Activated CD4-positive, alpha-beta T cell treated with anti-CD3 and anti-CD28 coated beads for 1 hour (primary cell): ENCODE measurements around the gene CLCN3.
"Not testable (repeated sequence)": the region's sequence is repeated elsewhere in the genome, so short reads cannot be mapped to it uniquely, and the experiment has no call there.

Experiments used
- DNase-seq: peaks from one replicate; pipeline ENCODE4 v3.0.0-alpha.2; 2020

The CLCN3 gene

DNA sequence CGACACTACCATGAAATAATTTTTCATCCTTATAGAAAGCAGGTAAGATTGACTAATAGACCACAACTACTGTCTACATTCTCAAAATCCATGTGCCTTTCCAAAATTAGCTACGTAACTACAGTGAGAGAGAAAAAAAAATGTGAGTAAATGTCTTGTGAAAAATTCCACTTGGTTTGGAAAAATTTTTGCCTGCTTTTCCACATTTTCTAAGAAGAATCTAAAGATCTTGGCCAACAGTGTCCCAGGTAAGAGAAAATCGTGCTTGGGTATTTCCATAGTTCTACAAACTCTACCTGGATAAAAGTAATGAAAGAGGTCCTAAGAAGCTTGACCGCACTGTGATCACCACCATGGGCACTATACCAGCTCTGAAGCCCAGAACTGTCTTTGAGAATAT is 1.4 kb upstream of the CLCN3 start:
- DNase-seq: no peak

DNA sequence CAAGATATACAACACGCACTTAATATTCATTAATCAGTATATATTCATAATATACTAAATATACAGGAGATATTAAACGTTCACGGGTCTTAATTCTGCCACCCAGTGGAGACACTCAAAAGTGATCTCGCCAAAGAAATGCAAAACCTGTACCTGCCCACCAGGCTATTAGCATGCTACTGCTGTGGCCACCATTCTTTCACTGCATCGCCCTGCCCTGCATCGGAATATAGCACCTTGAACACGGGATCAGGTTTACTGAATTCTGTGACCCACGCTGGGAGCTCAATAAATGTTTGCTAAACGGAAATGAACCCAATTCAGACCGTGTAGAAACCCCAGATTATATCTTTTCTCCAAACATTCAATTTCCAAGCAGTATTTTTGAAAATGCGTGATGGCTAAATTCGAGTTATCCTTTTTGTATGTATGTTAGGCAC is 840 bp upstream of the CLCN3 start:
- DNase-seq: peak; percentile 22

DNA sequence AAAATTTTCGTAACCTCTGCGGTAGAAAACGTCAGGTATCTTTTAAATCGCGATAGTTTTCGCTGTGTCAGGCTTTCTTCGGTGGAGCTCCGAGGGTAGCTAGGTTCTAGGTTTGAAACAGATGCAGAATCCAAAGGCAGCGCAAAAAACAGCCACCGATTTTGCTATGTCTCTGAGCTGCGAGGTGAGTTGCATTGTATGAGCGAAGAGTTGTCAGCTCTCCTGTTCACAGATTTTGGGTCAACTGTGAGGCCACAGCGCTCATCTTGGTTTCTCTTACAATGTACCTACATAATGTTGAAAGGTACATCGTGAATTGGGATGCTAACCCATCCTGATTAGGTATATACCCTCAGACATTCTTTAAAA is 486 bp downstream of the CLCN3 start:
- DNase-seq: no peak

DNA sequence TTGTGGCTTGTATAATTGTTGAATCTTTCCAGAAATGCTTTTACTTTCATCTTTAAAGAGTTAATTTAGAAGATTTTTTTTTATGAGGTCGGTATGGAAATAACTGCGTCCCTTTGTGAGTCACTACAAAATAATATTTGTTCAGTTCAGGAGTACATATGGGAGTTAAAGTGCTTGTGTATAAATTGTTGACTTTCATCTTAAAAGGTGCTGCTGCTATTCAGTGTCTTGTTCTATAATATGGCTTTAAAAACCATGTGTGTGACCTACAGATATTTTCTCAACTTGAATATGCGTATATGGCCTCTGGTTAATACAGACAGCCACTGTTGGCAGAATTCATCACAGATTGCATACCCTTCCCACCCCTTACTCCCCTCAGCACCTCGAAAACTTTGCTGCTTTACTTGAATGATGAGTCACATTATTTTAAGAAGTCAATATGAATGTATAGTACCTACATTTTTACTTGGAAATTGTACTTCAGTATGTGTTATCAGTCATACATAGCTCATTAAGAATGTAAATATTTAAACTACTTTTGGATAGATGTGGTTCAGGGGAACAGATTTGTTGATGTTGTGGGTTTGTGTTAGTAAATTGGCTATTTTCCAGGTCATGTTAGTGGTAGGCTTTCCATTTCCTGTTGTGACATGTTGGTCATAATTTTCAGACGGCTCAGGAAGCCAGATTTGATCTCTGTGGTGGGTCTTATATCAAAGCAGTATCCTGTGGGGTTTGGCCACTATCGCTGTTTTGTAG is 1.5 kb downstream of the CLCN3 start:
- DNase-seq: no peak

DNA sequence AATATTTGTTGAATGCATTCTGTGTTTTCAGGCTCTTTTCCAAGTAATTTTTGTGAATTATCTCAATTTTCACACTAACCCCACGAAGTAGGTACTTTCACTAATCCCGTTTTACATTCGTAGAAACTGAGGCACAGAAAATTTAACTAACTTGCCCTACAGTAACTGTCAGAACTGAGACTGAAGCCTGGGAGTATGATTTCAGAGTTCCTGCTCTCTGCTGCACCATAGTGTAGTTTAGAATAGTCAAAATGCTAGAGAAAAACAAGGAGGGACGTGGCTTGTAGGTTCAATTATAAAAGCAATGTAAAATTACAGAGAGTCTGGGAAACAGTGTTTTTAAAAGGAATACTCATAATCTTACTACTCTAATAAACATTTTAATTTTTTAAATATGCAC is 2.2 kb downstream of the CLCN3 start:
- no peak for DNase-seq

DNA sequence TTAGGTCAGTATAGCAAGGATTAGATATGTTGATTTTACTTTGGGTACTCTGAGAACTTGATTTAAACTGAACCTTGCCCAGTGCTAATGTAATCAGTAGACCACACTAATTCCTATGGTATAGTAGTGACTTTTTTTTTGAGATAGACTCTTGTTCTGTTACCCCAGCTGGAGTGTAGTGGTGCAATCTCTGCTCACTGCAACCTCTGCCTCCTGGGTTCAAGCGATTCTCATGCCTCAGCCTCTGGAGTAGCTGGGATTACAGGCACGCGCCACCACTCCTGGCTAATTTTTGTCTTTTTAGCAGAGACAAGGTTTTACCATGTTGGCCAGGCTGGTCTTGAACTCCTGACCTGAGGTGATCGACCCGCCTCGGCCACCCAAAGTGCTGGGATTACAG is 3.6 kb downstream of the CLCN3 start:
- not testable (repeated sequence) for DNase-seq

DNA sequence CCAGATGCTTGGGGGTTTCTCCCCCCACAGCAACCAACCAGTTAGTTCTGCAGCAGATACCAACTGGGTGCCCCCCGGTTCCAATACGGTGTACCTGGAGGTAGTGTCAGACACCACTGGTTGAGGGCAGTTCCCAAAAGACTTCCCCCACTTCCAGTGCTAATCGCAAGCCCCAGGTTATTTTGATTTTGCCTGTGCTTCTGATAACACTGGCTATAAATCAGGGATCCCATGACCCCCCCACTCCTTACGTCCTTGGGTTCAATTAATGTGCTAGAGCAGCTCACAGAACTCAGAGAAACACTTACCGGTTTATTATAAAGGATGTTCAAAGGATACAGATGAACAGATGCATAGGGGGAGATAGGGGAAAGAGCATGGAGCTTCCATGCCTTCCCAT is 5.5 kb downstream of the CLCN3 start:
- no peak for DNase-seq

DNA sequence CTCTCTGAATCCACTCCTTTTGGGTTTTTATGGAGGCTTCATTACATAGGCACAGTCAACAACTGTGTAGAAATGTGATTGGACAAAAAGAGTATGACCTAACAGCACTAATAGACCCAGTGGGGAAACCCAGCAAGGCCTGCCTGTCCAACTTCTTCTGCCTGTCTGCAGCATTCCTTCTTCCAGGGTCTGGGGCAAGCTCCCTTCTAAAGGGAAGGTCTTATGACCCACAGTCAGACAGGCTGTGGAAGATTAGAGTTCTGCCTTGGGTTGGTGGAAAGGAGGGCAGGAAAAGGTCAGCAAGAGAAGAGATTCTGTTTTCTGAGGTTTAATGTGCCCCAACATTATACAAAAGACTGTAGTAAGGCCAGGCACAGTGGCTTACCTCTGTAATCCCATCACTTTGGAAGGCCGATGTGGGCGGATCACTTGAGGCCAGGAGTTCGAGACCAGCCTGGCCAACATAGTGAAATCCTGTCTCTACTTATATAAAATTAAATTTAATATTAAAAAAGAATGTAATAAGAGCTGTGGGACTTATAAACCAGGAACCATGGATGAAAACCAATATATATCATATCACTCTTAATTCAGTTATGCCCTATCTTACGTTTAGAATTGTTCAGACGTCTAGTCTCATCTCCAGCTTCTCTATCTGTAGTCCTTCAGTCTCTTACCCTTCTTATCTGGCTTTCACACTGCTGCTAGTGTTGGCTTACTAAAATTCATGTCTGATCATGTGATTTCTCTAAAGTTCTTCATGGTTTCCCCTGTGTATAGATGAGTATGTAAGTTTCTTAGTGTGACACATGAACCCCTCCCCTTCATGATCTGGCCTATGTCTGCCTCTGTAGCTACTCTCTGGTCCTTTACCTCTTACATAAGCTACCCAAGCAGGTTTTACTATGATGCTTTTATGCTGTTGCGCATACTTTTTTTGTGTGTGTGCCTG is 6.2 kb downstream of the CLCN3 start:
- DNase-seq: no peak

DNA sequence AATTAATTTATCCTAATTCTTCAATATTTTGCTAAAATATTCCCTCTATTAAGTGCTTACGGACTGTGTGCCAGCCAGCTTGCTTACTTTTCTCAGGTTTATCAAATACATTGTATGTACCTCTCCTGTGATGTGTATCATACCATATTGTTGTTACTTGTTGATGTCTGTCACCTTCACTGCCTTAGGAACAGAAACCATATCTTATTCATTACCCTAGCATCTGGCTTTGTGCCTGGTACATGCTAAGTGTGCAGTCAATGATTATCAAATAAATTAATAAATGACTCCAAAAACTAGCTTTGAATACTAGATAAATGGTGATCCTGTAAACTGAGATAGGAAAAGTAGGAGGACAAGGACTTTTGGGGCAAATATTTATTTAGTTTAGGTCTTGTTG is 6.9 kb downstream of the CLCN3 start:
- no peak for DNase-seq

DNA sequence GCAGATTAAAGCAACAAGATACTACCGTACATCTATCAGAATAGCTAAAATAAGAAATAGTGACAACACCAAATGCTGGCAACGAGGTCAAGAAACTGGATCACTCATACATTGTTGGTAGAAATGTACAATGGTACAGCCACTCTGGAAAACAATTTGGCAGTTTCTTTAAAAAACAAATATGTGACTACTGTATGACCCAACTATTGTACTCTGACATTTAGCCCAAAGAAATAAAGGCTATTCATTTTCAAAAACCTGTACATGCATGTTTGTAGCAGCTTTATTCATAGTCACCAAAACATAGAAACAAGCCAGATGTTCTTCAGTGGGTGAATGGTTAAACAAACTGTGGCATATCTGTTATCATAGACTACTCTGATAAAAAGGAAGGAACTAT is 8.2 kb downstream of the CLCN3 start:
- DNase-seq: no peak

DNA sequence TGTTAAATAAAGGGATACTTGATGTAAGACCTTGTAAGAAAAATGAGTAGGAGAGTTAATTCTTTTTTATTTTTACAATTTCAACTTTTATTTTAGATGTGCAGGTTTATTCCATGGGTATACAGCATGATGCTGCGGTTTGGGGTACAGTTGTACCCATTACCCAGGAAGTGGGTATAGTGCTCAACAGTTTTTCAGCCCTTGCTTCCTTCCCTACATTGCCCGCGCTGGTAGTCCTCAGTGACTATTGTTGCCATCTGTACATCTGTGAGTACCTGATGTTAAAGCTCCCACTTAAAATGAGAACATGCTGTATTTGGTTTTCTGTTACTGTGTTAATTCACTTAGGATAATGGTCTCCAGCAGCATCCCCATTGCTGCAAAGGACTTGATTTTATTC is 9.7 kb downstream of the CLCN3 start:
- DNase-seq: no peak

DNA sequence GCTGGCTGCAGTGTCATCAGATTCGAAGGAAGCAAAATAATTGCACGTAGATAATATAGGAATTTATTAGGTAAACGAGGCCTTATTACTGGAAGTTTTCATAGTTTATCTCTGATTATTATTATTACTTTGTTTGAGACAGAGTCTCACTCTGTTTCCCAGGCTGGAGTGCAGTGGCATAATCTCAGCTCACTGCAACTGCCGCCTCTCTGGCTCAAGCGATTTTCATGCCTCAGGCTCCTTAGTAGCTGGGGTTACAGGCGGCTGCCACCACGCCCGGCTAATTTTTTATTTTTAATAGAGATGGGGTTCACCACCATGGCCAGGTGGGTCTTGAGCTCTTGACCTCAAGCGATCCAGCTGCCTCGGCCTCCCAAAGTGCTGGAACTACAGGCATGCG is 12.5 kb downstream of the CLCN3 start:
- no peak for DNase-seq

DNA sequence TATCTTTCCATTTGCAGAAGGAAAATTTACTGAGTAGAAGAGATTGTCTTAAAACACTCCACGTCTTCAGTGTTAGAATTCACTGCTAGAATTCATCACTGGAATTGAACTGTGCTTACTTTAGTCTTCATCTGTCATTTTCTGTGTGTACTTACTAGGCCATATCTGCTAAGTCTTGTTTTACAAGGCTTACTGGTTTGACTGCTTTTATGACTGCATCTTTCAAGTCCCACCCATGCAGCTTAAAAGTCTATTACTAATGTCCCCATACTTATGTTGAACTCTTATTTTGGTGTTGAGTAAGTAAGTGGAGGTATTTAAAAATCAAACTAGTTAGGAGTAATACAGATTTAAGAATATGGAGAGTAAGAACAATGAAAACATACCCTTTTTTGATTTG is 14.6 kb downstream of the CLCN3 start:
- DNase-seq: no peak

DNA sequence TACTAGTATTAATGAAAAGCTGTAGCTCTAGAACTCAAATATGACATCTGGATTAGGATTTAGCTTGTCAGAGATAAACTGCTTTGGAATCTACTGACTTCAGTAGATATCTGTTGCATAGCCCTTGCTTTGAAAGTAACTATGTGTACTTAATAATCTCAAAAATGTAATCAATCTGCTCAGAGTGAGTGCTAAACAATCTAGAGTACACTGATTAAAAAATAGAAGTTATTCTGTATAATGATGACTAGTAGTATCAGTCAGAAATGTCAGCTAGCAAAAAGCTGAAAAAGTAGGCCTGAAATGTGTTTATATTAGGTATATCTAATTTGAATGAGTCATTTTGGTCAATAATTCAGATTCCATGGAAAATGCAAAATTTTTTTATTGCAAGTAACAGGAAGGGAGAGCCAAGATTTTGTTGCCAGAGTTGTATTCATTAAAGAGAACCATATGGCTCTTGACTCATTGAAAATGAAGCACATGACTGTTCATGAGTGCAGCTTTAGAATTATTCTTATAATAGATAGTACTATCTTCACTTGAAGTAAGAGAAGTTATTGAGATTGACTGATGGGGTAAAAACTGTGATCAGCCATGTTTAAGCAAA is 20.0 kb downstream of the CLCN3 start:
- DNase-seq: no peak

DNA sequence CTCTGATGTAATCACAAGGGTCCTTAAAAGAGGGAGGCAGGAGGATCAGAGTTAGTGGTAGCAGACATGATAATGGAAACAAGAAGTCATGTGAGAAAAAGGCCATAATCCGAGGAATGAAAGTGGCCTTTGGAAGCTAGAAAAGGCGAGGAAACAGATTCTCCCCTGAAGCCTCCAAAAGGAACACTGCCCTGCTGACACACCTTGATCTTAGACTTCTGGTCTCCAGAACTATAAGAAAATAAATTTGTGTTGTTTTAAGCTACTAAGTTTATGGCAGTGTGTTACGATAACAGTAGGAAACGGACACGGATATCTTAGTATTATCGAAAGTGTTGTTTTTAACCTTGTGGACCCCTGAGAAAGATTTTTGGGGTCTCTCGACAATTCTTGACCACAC is 24.4 kb downstream of the CLCN3 start:
- no peak for DNase-seq

DNA sequence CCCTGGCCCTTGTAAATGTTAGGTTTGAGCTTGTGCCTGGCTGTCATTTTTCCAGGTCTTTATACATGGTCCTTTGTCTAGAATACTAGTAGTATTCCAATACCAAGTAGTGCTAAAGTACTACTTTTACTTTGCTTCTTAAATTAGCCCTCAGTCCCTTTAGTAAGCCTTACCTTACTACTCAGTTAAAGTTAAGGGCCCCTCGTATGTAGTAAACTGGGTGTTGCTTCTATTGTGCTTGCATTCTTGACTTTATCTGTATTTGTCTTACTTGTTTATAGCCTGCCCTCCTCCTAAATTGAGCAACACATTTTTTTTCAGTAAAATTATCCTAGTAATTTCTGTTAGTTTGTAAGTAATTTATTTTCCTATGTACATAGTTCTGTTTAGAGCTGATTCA is 25.2 kb downstream of the CLCN3 start:
- DNase-seq: no peak

DNA sequence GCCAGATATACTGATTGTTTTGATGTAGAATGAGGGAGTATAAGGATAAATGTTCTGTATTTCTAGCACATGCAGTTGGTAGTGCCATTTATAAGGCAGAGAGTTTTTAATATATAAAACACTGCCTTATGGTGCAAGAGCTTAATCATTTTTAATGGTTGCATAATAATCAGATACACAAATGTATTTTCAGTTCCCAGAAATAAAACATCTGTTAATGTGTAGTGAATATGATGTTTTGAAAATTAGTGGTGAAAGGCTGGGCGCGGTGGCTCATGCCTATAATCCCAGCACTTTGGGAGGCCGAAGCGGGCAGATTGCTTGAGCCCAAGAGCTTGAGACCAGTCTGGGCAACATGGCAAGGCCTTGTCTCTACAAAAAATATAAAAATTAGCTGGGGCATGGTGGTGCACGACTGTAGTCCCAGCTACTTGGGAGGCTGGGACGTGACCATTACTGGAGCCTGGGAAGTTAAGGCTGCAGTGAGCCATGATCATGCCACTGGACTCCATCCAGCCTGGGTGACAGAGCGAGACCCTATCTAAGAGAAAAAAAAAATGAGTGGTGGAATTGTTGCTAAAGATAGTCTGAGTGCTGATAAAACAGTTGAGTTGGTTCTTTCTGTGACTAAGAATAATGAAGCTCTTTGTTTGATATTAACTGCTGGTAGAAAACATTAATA is 29.3 kb downstream of the CLCN3 start:
- no peak for DNase-seq

DNA sequence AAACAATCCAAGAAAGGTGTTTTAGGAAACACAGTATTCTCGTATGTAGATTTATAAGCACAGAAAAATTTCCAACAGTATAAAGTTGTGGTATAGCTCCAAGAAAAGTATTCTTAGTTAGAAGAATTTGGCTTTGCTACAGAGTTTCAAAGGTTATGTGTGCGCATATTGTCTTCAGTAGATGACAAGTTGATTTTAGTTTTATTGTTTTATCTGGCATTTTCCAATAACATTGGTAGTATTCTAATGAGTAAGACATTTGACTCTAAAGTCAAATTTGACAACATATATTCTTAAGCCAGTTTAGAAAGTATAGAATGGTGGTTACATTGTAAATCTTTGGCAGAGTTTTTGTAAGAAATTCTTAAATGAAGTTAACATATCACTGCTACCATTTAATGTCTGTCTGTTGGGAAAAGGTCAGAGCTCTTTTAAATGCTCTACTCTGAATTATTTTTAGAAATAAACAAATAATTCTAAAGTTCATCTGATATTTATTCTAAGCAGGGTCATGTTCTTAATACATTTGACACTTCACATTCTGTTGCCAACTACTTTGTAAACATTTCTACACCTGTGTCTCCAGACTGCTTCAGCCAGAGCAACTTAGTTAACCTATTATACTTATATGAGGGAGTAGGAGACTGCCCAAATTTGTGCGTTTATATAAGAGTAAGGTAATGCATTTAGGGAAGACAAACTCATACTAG is 30.0 kb downstream of the CLCN3 start:
- DNase-seq: no peak

DNA sequence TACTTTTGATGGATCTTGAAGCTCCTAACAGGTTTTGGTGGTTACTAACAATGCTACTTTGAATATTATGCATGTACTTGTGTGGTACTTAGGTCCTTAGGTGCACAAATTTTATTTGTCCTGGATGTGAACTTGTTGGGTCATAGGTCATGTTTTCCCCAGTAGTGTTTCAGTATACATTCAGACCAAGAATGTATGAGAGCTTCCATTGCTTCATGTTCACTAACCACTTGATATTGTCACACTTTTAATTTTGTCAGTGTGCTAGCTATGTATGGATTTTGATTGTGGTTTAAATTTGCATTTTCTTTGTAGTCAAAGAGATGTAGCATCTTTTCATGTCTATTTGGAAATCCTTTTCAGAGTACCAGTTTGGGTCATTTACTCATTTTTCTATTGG is 32.2 kb downstream of the CLCN3 start:
- DNase-seq: no peak

DNA sequence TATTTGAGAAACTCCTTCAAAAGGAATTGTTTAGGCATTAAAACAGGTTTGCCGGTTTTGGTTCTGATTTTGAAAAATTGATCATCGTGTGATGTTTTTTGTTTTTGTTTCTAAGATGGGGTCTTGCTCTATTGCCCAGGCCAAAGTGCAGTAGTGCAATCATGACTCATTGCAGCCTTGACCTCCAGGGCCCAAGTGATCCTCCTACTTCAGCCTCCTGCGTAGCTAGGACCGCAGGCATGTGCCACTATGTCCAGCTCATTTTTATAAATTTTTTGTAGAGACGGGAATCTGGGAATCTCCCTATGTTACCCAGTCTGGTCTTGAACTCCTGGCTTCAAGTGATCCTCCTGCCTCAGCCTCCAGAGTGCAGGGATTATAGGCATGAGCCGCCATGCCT is 35.0 kb downstream of the CLCN3 start:
- no peak for DNase-seq

DNA sequence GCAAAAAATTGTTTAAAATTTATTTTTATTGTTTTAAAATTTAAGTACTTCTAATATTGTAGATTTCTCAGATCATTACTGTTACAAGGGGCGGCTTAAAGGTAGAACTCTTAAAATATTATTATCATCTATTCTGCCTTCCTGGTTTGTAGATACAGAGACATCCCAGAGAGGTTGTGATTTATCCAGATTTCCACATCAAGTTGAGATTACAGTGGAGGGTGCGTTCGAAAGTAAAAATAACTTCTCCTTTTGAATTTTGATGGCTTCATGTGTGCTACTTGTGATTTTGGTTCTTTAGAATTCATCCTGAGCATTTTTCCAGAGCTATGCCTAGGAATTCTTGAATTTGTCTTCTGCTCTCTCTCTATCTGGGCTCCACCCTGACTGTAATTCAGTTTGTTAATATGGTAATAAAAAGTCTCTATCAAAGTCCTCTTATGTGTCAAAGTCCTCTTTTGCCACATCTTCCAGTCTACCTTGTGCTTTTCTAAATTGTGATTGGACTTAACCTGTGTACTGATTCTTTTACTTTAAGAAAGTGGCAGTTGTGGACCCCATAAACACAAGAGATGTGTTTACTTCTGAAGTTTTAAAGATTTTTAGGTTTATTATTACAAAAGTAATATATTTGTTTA is 37.2 kb downstream of the CLCN3 start:
- DNase-seq: no peak

DNA sequence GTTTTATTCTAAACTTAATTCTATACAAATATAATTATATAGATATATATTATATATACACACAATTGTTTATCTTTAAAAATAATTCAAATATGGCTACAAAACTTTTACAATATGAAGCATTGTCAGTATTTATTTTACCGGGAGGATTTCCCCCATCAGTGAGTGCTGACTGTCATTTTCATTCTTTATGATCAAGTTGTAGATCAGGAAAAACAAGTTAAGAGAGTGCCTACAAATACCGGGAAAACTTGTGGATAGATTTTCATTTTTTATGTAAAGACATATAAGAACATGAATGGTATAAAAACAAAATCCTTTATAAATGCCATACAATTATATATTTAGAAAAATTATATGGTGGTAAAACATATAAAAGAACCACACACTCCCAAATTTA is 37.8 kb downstream of the CLCN3 start:
- no peak for DNase-seq
